Stimulated activated CD8-positive, alpha-beta memory T cell treated with anti-CD3 and anti-CD28 coated beads, Interleukin-7, amount 100 ng/mL, for 24 hours (primary cell): ENCODE measurements around the gene BPIFB1.

Experiments used
- DNase-seq: peaks from one replicate; pipeline ENCODE4 v3.0.0-alpha.2; 2020; ENCODE audit warnings: low read depth

BPIFB1 gene, protein sequence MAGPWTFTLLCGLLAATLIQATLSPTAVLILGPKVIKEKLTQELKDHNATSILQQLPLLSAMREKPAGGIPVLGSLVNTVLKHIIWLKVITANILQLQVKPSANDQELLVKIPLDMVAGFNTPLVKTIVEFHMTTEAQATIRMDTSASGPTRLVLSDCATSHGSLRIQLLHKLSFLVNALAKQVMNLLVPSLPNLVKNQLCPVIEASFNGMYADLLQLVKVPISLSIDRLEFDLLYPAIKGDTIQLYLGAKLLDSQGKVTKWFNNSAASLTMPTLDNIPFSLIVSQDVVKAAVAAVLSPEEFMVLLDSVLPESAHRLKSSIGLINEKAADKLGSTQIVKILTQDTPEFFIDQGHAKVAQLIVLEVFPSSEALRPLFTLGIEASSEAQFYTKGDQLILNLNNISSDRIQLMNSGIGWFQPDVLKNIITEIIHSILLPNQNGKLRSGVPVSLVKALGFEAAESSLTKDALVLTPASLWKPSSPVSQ

DNA sequence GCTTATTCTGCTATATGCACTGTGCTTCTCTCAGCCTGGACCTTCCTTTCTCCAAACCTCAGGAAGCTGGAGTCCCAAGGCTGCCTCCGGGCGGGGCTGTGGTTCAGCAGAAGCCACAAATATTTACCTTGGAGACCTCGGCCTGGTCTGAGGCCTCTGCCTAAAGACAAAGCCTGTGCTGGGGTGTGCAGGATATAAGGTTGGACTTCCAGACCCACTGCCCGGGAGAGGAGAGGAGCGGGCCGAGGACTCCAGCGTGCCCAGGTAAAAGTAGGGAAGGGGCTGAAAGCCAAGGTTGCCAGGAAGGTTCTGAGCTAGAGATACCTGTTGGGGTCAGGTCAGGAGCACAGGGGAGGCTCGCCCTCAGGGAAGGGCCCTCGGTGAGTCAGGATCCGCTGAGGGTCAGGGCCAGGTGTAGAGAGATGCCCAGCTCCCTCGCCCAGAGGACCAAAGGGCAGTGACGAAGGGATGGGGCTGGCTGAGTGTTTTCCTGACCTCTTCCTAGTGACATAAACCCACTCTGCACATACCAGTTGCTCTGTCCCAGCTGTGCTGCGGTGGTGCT, at the start of gene BPIFB1:
BPIFB1 (plus strand) TSS at position 224 of the 565 bp plus-strand sequence. CDS start 2,860 bp downstream, outside the sequence.
- DNase-seq = no peak

GRCh38 chr20:33234050-33234449, 49.0 kb upstream of the BPIFB1 start:
- no peak for DNase-seq

GRCh38 chr20:33235696-33236095, 47.3 kb upstream of the BPIFB1 start, which contains the start of gene BPIFA1:
BPIFA1 (plus strand) TSS chr20:33235996; CDS start chr20:33237712, 1,716 bp downstream.
- no peak for DNase-seq

DNA sequence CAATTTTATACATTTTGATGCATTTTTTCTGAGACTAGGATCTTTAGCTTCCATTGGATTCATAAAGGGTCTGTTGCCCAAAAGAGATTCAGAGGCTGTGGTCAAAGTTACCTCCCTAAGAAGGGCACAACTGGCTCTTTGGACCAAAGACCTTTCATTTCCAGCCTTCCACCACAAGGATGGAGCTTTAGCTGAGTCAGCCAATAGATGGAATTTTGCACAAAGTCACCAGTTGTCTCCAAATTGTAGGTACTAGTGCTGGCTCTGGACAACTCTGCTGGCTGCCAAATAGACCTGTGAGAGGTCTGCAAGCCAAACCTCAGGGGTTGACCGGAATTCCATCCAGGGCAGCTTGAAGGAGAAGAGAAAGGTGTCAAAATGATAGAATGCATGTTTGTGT, 46.7 kb upstream of the BPIFB1 start:
- no peak for DNase-seq

DNA sequence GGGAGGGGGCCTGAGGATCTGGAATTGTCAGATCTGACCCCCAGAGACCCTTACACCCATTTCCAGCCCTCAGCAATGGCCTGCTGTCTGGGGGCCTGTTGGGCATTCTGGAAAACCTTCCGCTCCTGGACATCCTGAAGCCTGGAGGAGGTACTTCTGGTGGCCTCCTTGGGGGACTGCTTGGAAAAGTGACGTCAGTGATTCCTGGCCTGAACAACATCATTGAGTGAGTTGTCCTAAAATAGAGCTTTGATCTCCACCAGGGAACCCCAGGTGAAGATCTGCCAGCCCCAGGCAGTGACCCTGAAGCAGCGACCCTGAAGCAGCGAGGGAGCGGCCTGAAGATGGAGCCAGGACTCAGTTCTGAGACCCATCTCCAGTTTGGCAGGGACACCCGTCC, 45.0 kb upstream of the BPIFB1 start:
- no peak for DNase-seq

DNA sequence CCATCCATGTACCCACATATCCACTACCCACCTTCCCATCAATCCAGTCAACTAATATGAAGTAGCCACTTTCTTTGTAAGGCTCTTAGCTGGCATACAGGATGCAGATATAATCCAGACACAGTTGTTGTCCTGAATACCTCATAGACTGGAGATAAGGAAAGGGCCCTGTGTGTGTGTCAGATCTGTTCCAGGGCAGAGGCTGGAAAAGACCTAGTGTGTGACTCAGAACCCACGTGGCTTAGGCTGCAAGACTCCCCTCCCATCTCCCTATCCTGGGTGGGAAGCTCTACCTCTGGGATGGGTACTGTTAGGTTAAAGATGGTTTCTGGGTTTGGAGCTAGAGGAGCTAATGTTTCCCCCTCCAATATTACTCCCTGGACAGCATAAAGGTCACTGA, 43.6 kb upstream of the BPIFB1 start:
- no peak for DNase-seq

- DNase-seq = no peak
These were observed 42.9 kb upstream of the BPIFB1 start for GRCh38 chr20:33239979-33240736.

- DNase-seq = no peak
These were observed 42.1 kb upstream of the BPIFB1 start for GRCh38 chr20:33240923-33241322.

- DNase-seq = no peak
These were observed 40.5 kb upstream of the BPIFB1 start for GRCh38 chr20:33242319-33243100.

DNA sequence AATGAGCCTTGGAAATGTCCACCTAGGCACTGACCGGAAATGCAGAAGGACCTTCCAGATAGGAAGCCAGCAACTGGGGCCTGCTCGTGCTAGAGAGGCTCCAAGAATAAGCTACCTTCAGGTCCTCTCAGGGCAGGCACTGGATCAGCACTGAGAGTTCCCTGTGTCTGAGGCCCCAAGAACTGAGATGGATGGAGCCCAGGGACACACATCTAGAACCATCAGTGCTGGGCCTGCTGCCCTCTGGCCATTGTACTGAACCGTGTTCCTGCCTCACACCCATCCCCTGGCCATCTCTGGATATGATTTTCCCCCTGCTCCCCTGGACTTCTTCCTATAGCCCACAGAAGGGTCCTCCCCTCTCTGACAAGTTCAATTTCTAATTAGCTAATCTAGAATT, 36.9 kb upstream of the BPIFB1 start:
- DNase-seq = no peak

- DNase-seq = no peak
These were observed 33.6 kb upstream of the BPIFB1 start for GRCh38 chr20:33249456-33249855.

- no peak for DNase-seq
These were observed 32.3 kb upstream of the BPIFB1 start for GRCh38 chr20:33250666-33251065.

DNA sequence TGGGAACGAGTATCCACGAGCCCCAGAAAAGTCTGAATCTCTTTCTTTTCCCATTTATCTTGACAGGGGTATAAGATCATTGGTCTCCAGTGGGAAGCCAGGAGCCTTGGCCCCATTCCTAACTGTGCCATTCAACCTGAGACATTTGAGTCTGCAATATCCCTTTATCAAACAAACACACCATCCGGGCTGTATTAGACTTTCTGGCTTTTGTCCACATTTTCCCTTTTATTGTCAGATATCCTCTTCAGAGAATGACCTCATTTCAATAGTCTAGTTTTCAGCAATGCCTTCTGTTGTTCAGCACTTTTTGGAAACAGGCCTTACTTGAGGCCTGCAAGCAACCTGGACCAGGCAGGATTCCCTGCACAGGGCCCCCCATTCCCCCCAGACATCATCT, 31.5 kb upstream of the BPIFB1 start:
- no peak for DNase-seq

DNA sequence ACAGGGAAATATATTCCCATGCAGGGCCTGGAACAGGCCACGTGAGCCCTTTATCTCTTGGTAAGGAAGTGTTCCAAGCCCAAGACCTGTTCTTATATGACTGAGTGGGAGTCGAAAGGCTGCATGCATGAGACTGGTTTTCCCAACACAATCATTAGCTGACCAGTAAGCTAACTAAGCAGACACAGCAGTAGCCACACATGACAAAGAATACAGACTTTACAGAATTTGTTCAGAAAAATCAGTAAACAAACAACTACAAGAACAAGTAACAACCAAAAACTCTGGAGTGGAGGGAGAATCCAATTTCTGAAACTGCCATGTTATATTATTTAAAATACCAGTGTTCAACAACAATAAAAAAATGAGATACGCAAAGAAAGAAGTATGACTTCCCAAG, 30.6 kb upstream of the BPIFB1 start:
- no peak for DNase-seq

DNA sequence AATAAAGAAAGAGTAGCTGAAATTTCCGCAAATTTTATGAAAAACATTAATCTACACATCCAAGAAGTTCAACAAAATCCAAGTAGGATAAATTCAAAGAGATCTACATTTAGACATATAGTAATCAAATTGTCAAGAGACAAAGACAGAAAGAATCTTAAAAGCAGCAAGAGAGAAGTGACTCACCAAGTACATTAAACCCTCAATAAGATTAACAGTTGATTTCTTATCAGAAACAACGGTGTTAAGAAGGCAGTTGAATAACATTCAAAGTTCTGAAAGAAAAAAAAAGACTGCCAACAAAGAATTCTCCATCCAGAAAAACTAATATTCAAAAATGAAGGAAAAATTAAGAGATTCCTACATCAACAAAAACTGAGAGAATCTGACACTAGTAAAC, 28.0 kb upstream of the BPIFB1 start:
- no peak for DNase-seq

DNA sequence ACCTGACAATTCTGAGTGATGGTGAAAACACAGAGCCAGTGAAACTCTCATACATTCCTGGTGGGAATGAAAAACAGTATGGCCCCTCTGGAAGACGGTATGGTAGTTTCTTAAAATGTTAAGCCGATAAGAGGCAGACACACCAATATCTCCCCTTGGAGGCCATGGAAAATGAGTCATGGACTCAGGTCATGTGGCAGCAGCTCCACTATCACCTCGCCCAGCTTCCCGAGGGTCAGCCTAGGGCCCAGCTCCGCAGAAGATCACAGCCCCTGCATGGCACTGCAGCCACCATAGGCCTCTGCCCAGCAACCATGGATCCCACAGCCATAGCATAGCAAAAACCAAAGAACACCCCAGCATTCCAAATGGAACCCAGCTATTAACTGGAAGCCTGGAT, 25.8 kb upstream of the BPIFB1 start:
- no peak for DNase-seq

GRCh38 chr20:33259371-33259770, 23.6 kb upstream of the BPIFB1 start:
- no peak for DNase-seq

- DNase-seq = no peak
These were observed 21.5 kb upstream of the BPIFB1 start for GRCh38 chr20:33261465-33261864.

DNA sequence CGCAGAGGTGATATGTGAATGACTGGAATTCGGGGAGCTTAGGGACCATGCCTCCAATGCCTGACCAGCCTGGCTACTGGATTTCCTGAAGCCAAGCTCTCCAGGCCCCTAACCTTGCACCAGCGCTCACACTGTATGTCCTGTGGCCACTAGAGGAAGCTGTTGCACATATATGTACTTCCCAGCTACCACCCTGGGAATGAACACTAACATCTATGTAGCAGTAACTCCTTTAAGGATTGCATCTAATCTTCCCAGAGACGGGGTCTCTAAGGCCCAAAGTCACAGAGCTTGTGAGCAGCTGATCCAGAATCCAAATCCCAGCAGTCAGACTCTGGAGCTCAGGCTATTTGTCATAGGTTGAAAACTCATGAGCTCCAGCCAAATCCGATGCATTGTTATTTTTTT, 20.4 kb upstream of the BPIFB1 start:
- no peak for DNase-seq

DNA sequence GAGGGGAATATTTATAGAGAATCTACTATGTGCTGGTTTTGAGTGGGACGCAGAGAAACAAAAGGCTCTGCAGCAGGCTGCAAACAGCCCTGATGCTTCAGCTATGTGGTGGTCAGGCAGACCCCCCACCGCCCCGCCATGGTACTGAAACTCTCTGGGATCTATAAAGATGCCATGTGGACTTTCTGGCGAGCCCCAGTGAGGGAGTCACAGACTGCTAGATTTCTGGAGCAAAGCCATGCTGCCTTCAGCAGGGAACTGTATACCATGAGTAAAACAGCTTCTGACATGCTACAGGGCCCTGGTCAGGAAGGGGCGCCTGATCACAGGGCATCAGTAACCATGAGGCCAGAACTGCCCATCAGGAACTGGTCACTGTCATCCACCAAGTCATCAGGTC, 19.2 kb upstream of the BPIFB1 start:
- DNase-seq = no peak

DNA sequence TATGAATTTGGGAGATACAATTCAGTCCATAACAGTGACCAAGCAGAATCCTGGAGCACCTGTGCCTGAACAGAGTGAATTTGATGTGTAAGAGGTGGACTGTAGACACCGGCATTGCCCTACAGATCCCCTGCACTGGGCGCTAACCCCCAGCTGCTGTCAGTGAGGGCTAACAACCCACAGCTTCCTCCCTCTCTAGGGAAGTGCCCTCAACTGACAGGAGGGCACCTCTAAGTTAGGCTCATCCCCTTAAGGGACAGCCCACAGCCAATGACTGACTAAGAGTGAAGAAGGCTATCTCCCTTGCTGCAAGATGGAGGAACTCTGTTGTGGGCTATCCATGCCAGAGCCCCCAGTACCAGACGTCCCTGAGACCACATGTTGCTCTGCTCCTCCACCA, 15.3 kb upstream of the BPIFB1 start:
- no peak for DNase-seq
